ENCODE results near the gene SHISAL2A.

The SHISAL2A gene

DNA sequence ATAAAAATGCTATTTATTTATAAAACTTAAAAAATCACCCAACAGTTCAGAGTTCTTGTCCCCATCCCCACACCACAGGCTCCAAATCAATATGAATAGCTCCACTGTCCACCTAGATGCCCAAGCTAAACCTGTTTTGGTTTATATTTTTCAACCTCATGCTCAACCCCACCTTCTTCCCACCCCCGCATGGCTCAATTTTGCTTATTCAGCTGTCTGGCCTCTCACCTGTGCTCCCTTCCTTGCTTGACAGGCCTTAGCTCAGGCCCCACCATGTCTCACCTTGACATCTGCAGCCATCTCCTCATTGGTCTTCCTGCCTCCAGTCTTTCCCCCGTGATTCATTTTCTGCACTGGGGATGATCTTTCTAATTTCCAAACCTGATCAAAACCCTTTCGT is 47.4 kb downstream of the SHISAL2A start:
- H3K27ac ChIP-seq (ENCODE audit: low read depth, low read length) = no peak overlapping the region
- H3K4me1 ChIP-seq (ENCODE audit: control insufficient read depth, low read length) = no peaks in the 10 kb centered on the region
- peaks cover 14% of the 10 kb centered on the region for H3K36me3 ChIP-seq (ENCODE audit: control insufficient read depth, low read length)
- no peaks in the 10 kb centered on the region for H3K79me2 ChIP-seq (ENCODE audit: control insufficient read depth, low read length)
- TF ChIP-seq EZH2phosphoT487 (IDR thresholded peaks at IDR 0.05; ENCODE audit: borderline replicate concordance, low read length) (no peak), CTCF (IDR thresholded peaks at IDR 0.05; ENCODE audit: low read depth, low read length, poor library complexity, severe bottlenecking) (no peak)
- no peaks in the 10 kb centered on the region for H3K9me3 ChIP-seq (ENCODE audit: control insufficient read depth, insufficient read depth, low read length)
- H3K4me2 ChIP-seq (ENCODE audit: low read length) = no peak overlapping the region
- no peaks in the 10 kb centered on the region for H4K20me1 ChIP-seq (ENCODE audit: control insufficient read depth, insufficient read depth, low read depth, low read length)
- no peaks in the 10 kb centered on the region for H3K27me3 ChIP-seq (ENCODE audit: control insufficient read depth, low read length)
- no peak overlapping the region for H3K4me3 ChIP-seq (ENCODE audit: low read length)
- H3K9me2 ChIP-seq (replicated peaks; ENCODE audit: control insufficient read depth, low read length) = no peaks in the 10 kb centered on the region
- H3F3A ChIP-seq (ENCODE audit: control insufficient read depth, insufficient read depth) = no peaks in the 10 kb centered on the region; the same call in 1 of the 2 replicates

DNA sequence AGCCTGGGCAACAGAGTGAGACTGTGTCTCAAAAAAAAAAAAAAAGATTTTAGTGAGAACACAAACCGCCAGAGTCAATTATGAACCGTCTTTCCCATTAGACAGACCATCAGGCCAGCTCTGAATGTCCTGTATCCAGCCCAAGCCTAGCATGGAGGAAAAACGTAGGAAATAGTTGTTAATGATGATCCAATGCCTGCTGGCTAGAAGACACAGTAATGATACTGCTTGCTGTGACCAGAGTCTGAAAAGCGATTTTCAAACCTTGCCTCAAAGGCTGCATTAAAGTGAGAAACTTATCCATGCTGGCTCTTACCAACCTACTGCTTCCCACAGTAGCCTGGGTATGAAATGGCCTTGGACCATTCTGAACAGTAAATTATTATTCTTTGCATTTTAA is 48.2 kb downstream of the SHISAL2A start:
- Histone ChIP-seq H3K4me2 (ENCODE audit: low read length) (no peak overlapping the region), H3K36me3 (ENCODE audit: control insufficient read depth, low read length) (peaks cover 20% of the 10 kb centered on the region), H3K4me1 (ENCODE audit: control insufficient read depth, low read length) (no peaks in the 10 kb centered on the region), H3F3A (ENCODE audit: control insufficient read depth, insufficient read depth) (no peaks in the 10 kb centered on the region; the same call in 1 of the 2 replicates), H4K20me1 (ENCODE audit: control insufficient read depth, insufficient read depth, low read depth, low read length) (no peaks in the 10 kb centered on the region), H3K27me3 (ENCODE audit: control insufficient read depth, low read length) (no peaks in the 10 kb centered on the region), H3K9me2 (replicated peaks; ENCODE audit: control insufficient read depth, low read length) (no peaks in the 10 kb centered on the region), H3K9me3 (ENCODE audit: control insufficient read depth, insufficient read depth, low read length) (no peaks in the 10 kb centered on the region), H3K79me2 (ENCODE audit: control insufficient read depth, low read length) (no peaks in the 10 kb centered on the region), H3K27ac (ENCODE audit: low read depth, low read length) (no peak overlapping the region), H3K4me3 (ENCODE audit: low read length) (no peak overlapping the region)
- no peak for TF ChIP-seq EZH2phosphoT487 (IDR thresholded peaks at IDR 0.05; ENCODE audit: borderline replicate concordance, low read length)
- no peak for TF ChIP-seq CTCF (IDR thresholded peaks at IDR 0.05; ENCODE audit: low read depth, low read length, poor library complexity, severe bottlenecking)

GRCh38 chr1:52683367-52683940 is 50.5 kb downstream of the SHISAL2A start:
- Histone ChIP-seq H3K9me2 (replicated peaks; ENCODE audit: control insufficient read depth, low read length) (no peaks in the 10 kb centered on the region), H4K20me1 (ENCODE audit: control insufficient read depth, insufficient read depth, low read depth, low read length) (no peaks in the 10 kb centered on the region), H3K4me2 (ENCODE audit: low read length) (no peak overlapping the region), H3K9me3 (ENCODE audit: control insufficient read depth, insufficient read depth, low read length) (no peaks in the 10 kb centered on the region), H3K4me1 (ENCODE audit: control insufficient read depth, low read length) (no peaks in the 10 kb centered on the region), H3K4me3 (ENCODE audit: low read length) (no peak overlapping the region), H3K36me3 (ENCODE audit: control insufficient read depth, low read length) (peaks cover 40% of the 10 kb centered on the region), H3K27ac (ENCODE audit: low read depth, low read length) (no peak overlapping the region), H3K27me3 (ENCODE audit: control insufficient read depth, low read length) (no peaks in the 10 kb centered on the region), H3F3A (ENCODE audit: control insufficient read depth, insufficient read depth) (peaks cover 3% of the 10 kb centered on the region; the same call in 1 of the 2 replicates), H3K79me2 (ENCODE audit: control insufficient read depth, low read length) (no peaks in the 10 kb centered on the region)
- TF ChIP-seq EZH2phosphoT487 (IDR thresholded peaks at IDR 0.05; ENCODE audit: borderline replicate concordance, low read length) = no peak
- no peak for TF ChIP-seq CTCF (IDR thresholded peaks at IDR 0.05; ENCODE audit: low read depth, low read length, poor library complexity, severe bottlenecking)

All from DOHH2 (cell line).